GM20431 (cell line): ENCODE measurements around the gene ERGIC1.

Experiments
- in situ Hi-C: fragments of 300-500 bp; cut with MseI, MboI; formaldehyde crosslinking; loops from one replicate; pipeline ENCODE4 v1.15.0; 2020; ENCODE audit warnings: low sequenced_read_pairs; ENCODE audit not compliant: unreplicated experiment

ERGIC1 gene

DNA sequence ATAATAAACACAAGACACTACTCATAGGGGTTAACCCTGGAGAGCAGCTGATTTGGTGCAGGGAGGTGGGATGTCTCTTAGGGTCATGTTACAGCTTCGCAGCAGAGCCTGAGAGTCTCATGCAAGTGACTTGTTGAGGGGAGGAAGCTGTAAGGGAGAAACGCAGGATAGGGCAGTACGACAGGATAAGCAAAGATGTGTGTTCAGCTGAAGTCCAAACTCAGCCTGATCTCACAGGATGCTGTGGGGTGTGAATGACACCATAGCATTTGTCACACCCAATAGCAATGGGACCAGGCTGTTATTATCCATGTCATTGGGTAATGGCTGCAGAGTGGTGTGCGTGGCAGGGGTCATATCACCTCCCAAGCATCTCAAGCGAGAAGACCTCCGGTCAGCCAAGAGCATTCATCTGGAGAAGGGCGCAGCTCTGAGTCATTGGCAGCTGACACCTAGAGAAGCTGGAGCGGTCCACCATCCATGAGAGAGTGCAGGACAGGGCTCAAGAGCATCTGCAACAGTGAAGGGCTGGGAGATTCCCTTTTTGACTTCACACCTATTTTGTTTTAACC lies 76.0 kb downstream of the ERGIC1 start:
- in situ Hi-C loops: no loop called here

- in situ Hi-C loops: no loop called here
Measured at GRCh38 chr5:172910828-172911627, 77.0 kb downstream of the ERGIC1 start.

- in situ Hi-C loops: no loop called here
Measured at GRCh38 chr5:172911628-172911880, 77.5 kb downstream of the ERGIC1 start.

GRCh38 chr5:172911976-172912375 lies 77.9 kb downstream of the ERGIC1 start:
- in situ Hi-C loops: no loop called here

DNA sequence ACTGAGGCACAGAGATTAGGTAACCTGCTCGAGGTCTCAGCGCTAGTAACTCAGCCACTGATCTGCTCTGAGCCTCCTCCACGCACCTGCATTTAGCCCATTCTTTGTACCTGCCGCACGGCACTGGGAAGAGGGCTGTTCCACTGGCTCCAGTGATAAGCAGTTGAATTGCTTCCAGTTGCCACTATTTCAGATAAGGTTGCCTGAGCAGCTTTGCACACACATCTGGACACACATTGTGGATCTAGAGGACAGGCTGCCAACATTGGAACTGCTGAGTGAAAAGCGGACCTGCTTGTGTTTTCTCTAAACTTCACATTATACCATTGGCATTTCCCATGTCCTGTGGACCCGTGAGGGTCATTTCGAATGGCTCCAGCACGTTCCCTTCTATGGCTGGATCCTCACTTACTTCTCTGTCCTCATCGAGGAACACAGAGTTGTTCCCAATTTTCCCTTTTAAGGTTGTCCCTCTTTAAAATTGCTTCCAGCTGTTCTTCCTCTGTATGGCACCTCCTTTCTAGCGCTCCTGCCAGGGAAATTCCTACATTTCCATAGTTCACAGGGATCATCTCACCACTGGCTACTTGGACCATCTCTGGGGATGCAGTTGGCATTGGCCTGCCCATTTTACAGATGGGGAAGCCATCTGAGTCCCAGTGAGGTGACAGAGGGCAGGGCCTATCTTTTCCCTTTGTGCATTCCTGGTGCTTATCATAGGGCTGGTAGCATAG lies 79.2 kb downstream of the ERGIC1 start:
- in situ Hi-C loops: no loop called here

- in situ Hi-C loops: no loop called here
Measured at GRCh38 chr5:172915514-172915913, 81.5 kb downstream of the ERGIC1 start.

DNA sequence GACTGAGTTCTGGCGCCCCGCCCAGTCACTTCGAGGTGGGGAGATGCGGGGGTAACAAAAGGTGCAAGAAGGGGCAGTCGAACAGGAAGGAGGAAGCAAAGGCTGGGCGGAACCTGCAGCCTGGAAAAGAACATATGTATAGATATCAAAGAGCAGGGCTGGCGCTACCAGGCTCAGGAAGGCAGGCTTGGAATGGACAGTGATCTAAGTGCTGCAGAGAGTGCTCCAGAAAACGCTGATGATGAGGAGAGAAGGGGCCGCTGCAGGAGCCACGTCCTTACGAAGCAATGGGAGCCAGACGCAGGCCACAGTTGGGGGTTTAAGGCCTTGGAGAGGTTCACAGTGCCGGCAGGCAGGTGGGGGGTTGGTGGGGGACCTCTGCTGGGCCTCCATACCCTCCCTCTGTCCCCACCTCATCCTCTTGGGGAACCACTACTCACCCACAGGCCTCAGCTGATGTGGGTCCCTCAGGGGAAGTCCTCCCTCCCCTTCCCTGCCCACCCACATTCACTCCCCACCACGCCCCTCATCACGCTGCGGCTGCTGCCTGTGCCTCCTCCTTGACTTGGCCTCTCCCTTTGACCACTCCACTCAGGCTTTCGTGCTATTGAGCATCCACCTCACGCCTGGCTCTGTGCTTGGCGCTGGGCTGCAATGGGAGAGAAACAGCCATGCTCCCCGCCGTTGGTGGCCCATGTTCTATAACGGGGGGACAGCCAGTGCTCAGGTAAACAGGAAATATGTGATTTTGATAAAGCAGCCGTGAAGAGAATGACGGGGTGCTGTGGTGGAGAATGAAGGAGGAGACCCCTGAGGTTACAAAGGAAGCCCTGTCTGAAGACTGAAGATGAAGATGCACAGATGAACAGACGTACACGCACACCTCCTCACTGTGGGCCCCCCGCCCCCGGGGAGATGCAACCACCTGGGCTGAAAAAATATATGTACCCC lies 84.6 kb downstream of the ERGIC1 start:
- in situ Hi-C loops: no loop called here

GRCh38 chr5:172919525-172920446 lies 85.7 kb downstream of the ERGIC1 start:
- in situ Hi-C loops: loop anchor here (10.0 kb wide), 1 partner anchor 205 kb away; no protein-coding TSS in a partner anchor

DNA sequence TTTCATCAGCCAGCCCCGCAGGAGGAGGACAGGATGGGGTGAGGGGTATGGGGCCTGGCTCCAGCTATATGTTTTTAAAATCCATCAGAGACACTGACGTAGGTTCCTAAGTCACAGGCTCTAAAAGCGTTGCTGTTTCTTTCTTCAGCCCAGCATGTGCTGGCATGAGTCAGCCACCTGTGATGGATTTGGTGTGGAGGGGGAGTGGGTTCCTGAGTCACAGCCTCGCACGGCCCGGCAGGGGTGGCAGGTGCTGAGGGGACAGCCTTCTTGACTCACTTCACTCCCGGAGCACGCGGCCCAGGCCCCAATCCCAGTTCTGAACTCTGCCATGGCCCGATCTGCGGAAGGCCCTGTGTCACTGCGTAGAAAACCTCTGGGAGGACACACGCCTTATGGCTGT lies 86.4 kb downstream of the ERGIC1 start:
- in situ Hi-C loops: loop anchor here (10.0 kb wide), 1 partner anchor 206 kb away; no protein-coding TSS in a partner anchor

DNA sequence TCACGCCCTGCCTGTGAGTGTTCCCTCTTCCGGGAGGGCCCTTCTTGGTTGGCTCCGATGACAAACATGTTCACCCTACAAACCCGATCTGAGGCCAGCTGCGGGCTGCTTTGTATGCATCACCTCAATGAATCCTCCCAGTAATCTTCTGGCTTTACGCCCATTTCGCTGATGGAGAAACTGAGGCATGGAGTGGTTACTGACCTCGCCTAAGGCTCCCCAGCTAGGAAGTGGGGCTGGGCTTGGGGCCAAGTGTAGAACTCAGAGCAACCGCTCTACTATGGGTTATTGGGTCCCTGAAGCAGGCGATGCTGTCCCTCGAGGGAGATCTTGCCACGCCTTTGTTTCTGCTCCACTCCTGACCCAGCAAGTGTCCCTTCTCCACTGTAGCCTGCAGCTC lies 86.9 kb downstream of the ERGIC1 start:
- in situ Hi-C loops: loop anchor here (10.0 kb wide), 1 partner anchor 206 kb away; no protein-coding TSS in a partner anchor

DNA sequence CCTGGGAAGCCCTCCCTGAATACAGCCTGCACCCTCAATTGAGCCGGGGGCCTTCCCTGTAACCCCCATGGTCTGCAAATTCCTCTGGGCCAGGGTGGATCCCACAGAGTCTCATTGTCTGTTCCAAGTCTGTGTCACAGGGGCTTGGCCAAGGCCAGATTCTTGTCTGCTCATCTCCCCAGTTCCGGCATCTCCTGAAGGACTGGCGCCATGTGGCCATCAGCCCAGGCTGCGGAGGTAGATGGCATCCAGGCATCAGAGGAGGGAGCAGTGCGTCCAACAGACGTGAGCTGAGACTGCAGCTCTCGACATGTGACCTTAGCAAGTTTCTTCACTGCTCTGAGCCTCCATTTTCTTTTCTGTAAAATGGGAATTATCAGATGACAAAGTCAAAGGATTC lies 87.9 kb downstream of the ERGIC1 start:
- in situ Hi-C loops: loop anchor here (10.0 kb wide), 1 partner anchor 207 kb away; no protein-coding TSS in a partner anchor

DNA sequence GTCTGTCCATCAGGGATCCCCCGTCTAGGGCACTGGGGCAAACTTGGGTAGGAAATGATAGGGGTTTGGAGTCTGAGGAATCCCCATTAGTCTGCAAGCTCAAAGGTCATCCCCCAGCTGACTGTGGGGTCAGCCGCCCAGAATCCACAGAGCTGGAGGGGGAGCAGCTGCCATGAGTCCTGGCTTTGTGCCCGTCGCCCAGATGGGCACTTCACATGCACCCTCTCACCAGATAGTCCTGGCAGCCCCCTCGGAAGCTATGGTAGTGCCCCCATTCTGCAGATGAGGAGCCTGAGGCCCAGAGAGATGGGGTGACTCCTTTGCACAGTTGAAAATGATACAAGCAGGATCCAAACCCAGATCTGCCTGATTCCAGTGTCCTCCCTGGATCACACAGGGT lies 89.5 kb downstream of the ERGIC1 start:
- in situ Hi-C loops: loop anchor here (10.0 kb wide), 1 partner anchor 209 kb away; no protein-coding TSS in a partner anchor

DNA sequence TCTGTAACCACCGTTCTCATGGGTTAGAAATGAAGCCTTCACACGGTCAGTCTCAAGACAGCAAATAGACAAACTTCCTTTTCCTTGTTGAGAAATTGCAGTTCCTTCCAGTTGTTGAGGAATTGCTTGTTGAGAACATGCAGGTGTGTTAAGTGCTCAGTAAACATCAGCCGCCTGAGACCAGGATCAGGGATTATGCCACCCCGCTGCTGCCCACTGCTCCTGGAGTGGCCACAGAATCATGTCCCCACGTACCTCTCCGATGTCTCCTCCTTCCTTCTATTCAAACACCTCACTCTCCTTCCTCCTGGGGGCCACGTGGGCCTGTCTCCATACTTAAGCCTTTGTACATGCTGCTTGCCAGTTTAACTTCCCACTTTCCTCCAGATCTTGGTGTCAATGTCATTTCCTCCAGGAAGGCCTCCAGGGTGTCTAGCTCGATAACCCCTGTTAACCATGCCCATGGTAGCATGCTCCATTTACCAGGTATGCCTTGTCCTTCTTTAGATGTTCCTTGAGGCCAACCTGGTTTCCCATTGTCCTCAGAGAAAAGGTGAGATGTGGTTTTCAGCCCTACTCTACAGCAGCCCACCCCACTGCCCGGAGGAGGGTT lies 91.4 kb downstream of the ERGIC1 start:
- in situ Hi-C loops: loop anchor here (10.0 to 25.0 kb wide), 2 partner anchors 211 to 438 kb away; no protein-coding TSS in a partner anchor

DNA sequence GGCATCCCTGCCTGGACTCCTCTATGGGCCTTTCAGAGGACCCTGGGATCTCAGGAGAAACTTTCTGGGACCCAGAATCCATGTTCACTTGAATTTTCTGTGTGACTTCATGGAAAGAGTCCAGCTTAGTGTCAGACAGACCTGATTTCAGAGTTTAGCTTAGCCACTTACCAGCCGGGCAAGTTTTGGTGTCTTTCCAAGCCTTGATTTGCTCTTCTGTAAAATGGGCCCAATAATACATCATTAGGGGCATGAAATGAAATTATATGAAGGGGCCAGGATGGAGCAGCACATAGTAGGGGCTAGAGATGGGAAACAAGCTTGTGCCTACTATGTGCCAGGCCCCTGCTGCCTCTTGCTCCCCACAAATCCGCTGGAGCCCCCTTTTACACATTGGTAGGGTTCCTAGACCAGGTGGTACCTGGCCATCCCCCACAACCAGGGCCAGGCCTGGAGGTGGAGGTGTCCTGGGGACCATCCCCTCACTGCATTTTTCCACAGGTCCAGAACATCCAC lies 92.0 kb downstream of the ERGIC1 start:
- in situ Hi-C loops: loop anchor here (10.0 to 25.0 kb wide), 2 partner anchors 211 to 439 kb away; no protein-coding TSS in a partner anchor

- in situ Hi-C loops: loop anchor here (10.0 to 25.0 kb wide), 2 partner anchors 212 to 439 kb away; no protein-coding TSS in a partner anchor
Measured at GRCh38 chr5:172926796-172927195, 92.7 kb downstream of the ERGIC1 start.

DNA sequence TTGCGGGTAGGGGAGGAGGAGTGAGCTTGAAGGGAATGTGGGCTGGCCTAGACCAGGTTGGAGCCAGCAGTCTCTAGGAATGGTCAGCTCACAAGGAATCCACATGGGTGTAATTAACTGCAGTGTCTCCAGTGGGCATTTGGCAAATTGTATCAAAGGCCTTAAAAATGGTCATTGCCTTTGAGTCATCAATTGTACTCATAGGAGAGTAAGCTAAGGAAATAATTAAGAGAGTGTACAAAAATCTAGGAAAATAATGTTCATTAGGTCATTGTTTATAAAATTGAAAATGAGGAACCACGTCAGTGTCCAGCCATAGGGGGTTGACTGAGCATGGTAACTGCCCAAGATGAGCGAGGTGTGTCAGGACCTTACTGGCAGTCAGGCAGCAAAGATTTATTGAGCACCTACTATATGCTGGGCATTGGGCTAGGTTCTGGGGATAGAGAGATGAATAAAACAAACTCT lies 95.4 kb downstream of the ERGIC1 start:
- in situ Hi-C loops: loop anchor here (10.0 to 25.0 kb wide), 2 partner anchors 215 to 442 kb away; no protein-coding TSS in a partner anchor

DNA sequence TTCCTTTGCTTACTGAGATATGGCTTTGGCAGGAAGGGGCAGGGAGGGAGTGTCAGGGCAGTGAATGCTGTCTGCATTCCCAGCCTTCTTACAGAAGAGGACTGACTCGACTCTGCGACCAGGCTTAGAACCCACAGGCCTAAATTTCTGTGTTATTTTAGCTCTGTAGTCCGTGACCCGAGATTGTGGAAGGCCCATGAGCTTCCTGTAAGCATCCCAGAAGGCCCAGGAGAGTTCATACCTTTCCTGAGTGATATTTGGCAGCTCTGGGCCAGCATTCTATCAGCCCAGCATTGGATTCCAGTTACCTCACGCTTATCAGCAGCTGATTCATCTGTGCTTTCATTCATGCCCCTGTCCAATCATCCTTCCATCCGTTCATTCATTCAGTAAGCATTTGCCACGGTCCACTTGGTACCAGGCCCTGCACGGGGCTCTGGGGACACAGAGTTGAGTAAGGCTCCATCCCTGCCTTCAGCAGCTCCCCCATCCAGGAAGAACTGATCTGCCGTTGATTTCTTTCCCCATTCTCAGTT lies 97.0 kb downstream of the ERGIC1 start:
- in situ Hi-C loops: loop anchor here (25.0 kb wide), 1 partner anchor 444 kb away; no protein-coding TSS in a partner anchor
